Measurements from ENCODE around the gene KIF21B. TPM values are rescaled to one million over a fixed set of nuclear protein-coding genes. Genes with fewer than 3 reads are reported as not detected.
A peak's percentile ranks its signal among the peaks of the same experiment; 100 is the strongest.

KIF21B gene
- total and polyA plus RNA-seq, 3 experiments from 2014 or later = 9.9 to 37.6 (median 37.5) TPM

DNA sequence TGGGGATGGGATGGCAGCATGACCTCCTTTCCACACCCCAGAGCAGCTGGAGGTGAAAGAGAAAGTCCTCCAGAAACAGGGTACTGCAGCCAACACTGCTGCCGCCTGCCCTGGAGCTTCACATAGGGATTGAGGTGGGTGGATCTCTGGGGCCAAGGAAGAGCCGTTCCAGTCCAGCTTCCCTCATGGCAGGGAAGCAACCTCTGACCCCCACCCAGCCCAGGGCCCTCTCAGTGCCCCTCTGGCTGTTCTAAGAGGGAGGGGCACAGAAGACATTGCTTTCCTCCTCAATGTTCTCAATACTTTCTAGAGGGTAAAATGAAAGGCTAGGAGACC lies 5.7 kb downstream of the KIF21B start:
- CTCF ChIA-PET = interaction anchor here (2.3 to 7.0 kb wide), 2 partner anchors 25 to 38 kb away, joined by 10 to 63 read pairs; no protein-coding TSS in a partner anchor
- Mint-ChIP-seq H3K9me3 (no peaks in the 10 kb centered on the region), H3K4me1 (peaks cover 87 to 100% (median 95%) of the 10 kb centered on the region in 3 donors), H3K27me3 (no peaks in the 10 kb centered on the region), H3K4me3 (peak overlapping the region in 6 of 7 donors; percentile 24 to 65 (median 52)), H3K36me3 (peaks cover 0 to 29% (median 2%) of the 10 kb centered on the region in 3 donors), H3K27ac (peak overlapping the region; percentile 71 to 100 (median 90))
- H3K36me3 ChIP-seq (ENCODE audit: insufficient read depth, low read length) = no peaks in the 10 kb centered on the region
- no peaks in the 10 kb centered on the region for H3K9me3 ChIP-seq (ENCODE audit: low read length)
- DNase-seq = no peak
- peaks cover 92% of the 10 kb centered on the region for H3K4me1 ChIP-seq (ENCODE audit: insufficient read depth, low read length)
- POLR2A ChIA-PET = no interaction called here
- no peaks in the 10 kb centered on the region for H3K27me3 ChIP-seq (ENCODE audit: insufficient read depth, low read length, poor library complexity, severe bottlenecking)
- H3K4me3 ChIP-seq (ENCODE audit: low read length) = no peak overlapping the region
- no peak overlapping the region for H3K27ac ChIP-seq (ENCODE audit: low read depth, low read length)

DNA sequence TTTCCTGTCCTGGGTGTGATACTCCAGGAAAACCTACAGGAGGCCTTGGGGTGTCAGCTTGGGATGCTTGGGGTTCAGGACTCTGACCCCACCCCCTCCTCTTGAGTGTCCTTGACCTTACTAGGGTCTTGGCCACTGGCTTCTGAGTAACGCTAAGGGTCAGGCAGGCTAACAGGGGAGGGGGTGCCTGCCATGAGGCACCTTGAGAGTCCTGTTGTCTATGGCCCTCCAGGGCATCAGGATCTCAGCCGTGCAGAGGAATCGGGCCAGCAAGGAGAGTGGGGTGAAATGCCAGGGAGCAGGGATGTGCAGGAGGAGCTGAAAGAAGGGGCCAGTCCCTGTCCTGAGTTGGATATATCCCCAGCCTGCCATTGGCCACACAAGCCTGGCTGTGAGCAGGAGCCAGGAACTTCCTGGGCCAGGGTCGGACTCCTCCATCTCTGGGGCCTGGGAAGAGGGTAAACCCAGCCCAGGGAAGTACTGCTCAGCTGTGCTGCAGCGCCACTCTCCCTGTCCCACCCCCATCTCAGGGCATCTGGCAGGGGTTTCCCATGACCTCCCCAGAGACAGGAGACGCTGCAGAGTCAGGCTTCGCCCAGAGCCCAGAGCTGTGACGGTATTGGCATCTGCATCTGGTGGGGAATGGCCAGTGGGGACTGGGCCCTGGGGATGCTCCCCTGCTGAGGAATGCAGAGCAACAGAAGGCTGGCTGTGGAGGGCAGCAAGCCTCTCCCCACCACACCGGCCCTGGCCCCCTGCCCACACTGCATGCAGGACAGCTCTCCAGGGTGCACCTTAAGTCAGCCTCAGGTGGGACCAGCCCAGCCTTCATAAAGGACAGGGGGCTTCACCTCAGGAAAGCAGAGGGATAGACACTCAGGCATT lies 6.3 kb downstream of the KIF21B start:
- peaks cover 99% of the 10 kb centered on the region for H3K4me1 ChIP-seq (ENCODE audit: insufficient read depth, low read length)
- no peak for DNase-seq
- ChIA-PET POLR2A (no interaction called here), CTCF (interaction anchor here (1.7 to 7.0 kb wide), 5 partner anchors 21 to 45 kb away, joined by 4 to 63 read pairs (median 15); no protein-coding TSS in a partner anchor)
- H3K36me3 ChIP-seq (ENCODE audit: insufficient read depth, low read length) = no peaks in the 10 kb centered on the region
- H3K9me3 ChIP-seq (ENCODE audit: low read length) = no peaks in the 10 kb centered on the region
- Mint-ChIP-seq H3K4me1 (peaks cover 87 to 100% (median 95%) of the 10 kb centered on the region in 3 donors), H3K36me3 (peaks cover 0 to 27% (median 2%) of the 10 kb centered on the region in 3 donors), H3K27me3 (no peaks in the 10 kb centered on the region), H3K27ac (peak overlapping the region in 7 of 8 donors; percentile 77 to 100 (median 90)), H3K9me3 (no peaks in the 10 kb centered on the region), H3K4me3 (peak overlapping the region in 3 of 7 donors; percentile 55 to 61 (median 57))
- H3K27me3 ChIP-seq (ENCODE audit: insufficient read depth, low read length, poor library complexity, severe bottlenecking) = no peaks in the 10 kb centered on the region
- H3K27ac ChIP-seq (ENCODE audit: low read depth, low read length) = no peak overlapping the region
- no peak overlapping the region for H3K4me3 ChIP-seq (ENCODE audit: low read length)

DNA sequence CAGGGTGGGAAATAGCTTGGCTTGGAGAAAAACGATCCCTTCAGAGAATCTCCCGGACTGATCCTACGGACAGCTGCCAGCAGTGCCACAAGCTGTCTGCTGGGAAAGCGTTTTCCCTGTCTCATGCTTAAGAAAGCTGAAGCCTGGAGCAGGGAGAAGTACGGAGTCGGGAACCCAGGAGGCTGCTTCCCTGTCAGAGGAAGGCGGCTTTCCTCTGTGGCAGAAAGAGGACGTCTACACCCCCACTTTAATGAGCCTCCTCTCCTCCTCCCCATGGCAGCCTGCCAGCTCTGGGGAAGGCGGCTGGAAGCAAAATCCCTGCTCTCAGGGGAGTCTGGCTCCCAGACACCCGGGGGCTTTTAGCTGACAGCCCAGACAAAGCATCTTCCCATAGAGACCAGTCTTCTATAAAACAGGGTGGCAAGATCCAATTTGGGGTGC lies 7.3 kb downstream of the KIF21B start:
- Mint-ChIP-seq H3K4me1 (peaks cover 87 to 100% (median 95%) of the 10 kb centered on the region in 3 donors), H3K9me3 (no peaks in the 10 kb centered on the region), H3K27ac (peak overlapping the region in 6 of 8 donors; percentile 71 to 90 (median 85)), H3K27me3 (no peaks in the 10 kb centered on the region), H3K36me3 (peaks cover 0 to 30% (median 2%) of the 10 kb centered on the region in 3 donors), H3K4me3 (peak overlapping the region in 4 of 7 donors; percentile 10 to 83 (median 47))
- Histone ChIP-seq H3K36me3 (ENCODE audit: insufficient read depth, low read length) (no peaks in the 10 kb centered on the region), H3K27me3 (ENCODE audit: insufficient read depth, low read length, poor library complexity, severe bottlenecking) (no peaks in the 10 kb centered on the region), H3K27ac (ENCODE audit: low read depth, low read length) (peak overlapping the region; percentile 20), H3K9me3 (ENCODE audit: low read length) (no peaks in the 10 kb centered on the region), H3K4me1 (ENCODE audit: insufficient read depth, low read length) (peaks cover 99% of the 10 kb centered on the region), H3K4me3 (ENCODE audit: low read length) (no peak overlapping the region)
- CTCF ChIA-PET = interaction anchor here (1.7 to 3.0 kb wide), 5 partner anchors 20 to 44 kb away, joined by 4 to 16 read pairs (median 9); no protein-coding TSS in a partner anchor
- POLR2A ChIA-PET = no interaction called here
- DNase-seq = no peak

- Histone ChIP-seq H3K4me3 (ENCODE audit: low read length) (no peak overlapping the region), H3K27me3 (ENCODE audit: insufficient read depth, low read length, poor library complexity, severe bottlenecking) (no peaks in the 10 kb centered on the region), H3K4me1 (ENCODE audit: insufficient read depth, low read length) (peaks cover 99% of the 10 kb centered on the region), H3K9me3 (ENCODE audit: low read length) (no peaks in the 10 kb centered on the region), H3K27ac (ENCODE audit: low read depth, low read length) (peak overlapping the region; percentile 20), H3K36me3 (ENCODE audit: insufficient read depth, low read length) (no peaks in the 10 kb centered on the region)
- CTCF ChIA-PET = interaction anchor here (1.7 to 3.0 kb wide), 5 partner anchors 20 to 44 kb away, joined by 4 to 16 read pairs (median 9); no protein-coding TSS in a partner anchor
- POLR2A ChIA-PET = no interaction called here
- peak overlapping the region; percentile 68 to 90 (median 78) for H3K27ac Mint-ChIP-seq
- peaks cover 85 to 99% (median 91%) of the 10 kb centered on the region in 3 donors for H3K4me1 Mint-ChIP-seq
- no peaks in the 10 kb centered on the region for H3K27me3 Mint-ChIP-seq
- H3K9me3 Mint-ChIP-seq = no peaks in the 10 kb centered on the region
- H3K36me3 Mint-ChIP-seq = peaks cover 0 to 30% (median 2%) of the 10 kb centered on the region in 3 donors
- no peak for DNase-seq
- peak overlapping the region in 5 of 7 donors; percentile 10 to 83 (median 51) for H3K4me3 Mint-ChIP-seq
These were observed 7.9 kb downstream of the KIF21B start for GRCh38 chr1:201015551-201016091.

GRCh38 chr1:201014816-201015200 lies 8.7 kb downstream of the KIF21B start:
- Mint-ChIP-seq H3K36me3 (peaks cover 0 to 35% (median 2%) of the 10 kb centered on the region in 3 donors), H3K4me3 (no peak overlapping the region), H3K4me1 (peaks cover 81 to 99% (median 88%) of the 10 kb centered on the region in 3 donors), H3K27ac (peak overlapping the region in 7 of 8 donors; percentile 5 to 90 (median 51)), H3K9me3 (no peaks in the 10 kb centered on the region), H3K27me3 (no peaks in the 10 kb centered on the region)
- ChIA-PET POLR2A (no interaction called here), CTCF (interaction anchor here (1.1 to 3.0 kb wide), 5 partner anchors 12 to 43 kb away, joined by 3 to 16 read pairs (median 9); no protein-coding TSS in a partner anchor)
- Histone ChIP-seq H3K27ac (ENCODE audit: low read depth, low read length) (no peak overlapping the region), H3K4me3 (ENCODE audit: low read length) (no peak overlapping the region), H3K27me3 (ENCODE audit: insufficient read depth, low read length, poor library complexity, severe bottlenecking) (no peaks in the 10 kb centered on the region), H3K9me3 (ENCODE audit: low read length) (no peaks in the 10 kb centered on the region), H3K4me1 (ENCODE audit: insufficient read depth, low read length) (peaks cover 99% of the 10 kb centered on the region), H3K36me3 (ENCODE audit: insufficient read depth, low read length) (no peaks in the 10 kb centered on the region)
- no peak for DNase-seq

DNA sequence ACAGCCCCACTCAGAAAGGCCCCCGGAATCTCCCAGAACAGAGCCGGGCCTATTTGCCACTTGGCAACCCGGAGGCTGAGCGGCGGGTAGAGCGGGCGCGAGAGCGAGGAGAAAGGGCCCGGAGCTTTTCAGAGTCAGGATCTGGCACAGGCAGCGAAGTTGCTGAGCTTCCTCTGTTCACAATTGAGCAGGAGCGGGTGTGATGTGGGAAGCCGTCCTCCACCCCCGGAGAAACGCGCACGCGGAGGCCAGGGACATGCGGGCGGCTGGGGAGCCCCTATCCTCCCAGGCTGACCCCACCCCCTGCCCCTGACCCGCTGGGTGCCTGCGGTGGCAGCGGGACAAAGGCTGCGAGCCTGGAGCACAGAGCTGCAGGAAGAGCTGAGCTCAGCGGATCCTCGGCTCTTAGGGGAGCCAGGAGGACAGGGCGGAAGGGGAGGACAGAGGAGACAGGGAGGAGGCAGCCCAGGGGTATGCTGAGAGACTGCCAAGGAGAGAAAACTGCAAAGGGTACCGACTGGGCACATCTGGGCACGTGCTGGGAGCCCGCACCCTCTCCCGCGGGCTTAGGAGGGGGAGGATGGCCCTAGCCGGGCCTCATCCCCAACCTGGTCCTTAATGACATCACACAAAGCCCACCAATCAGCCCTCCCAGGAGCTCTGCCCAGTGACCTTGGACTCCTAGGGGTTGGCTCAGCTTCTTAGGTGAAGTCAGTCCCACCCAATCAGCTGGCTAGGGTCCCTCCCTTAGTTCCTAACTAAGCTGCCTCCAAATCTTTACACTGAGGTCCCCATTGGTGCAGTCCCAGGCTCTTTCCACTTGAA lies 9.3 kb downstream of the KIF21B start:
- ChIA-PET POLR2A (no interaction called here), CTCF (interaction anchor here (1.1 to 3.0 kb wide), 5 partner anchors 12 to 42 kb away, joined by 3 to 16 read pairs (median 9); no protein-coding TSS in a partner anchor)
- H3K4me3 Mint-ChIP-seq = no peak overlapping the region
- H3K27ac ChIP-seq (ENCODE audit: low read depth, low read length) = no peak overlapping the region
- no peak overlapping the region for H3K4me3 ChIP-seq (ENCODE audit: low read length)
- H3K36me3 Mint-ChIP-seq = peaks cover 0 to 39% (median 4%) of the 10 kb centered on the region in 3 donors
- no peaks in the 10 kb centered on the region for H3K9me3 Mint-ChIP-seq
- DNase-seq = no peak
- H3K36me3 ChIP-seq (ENCODE audit: insufficient read depth, low read length) = no peaks in the 10 kb centered on the region
- H3K4me1 ChIP-seq (ENCODE audit: insufficient read depth, low read length) = peaks cover 98% of the 10 kb centered on the region
- peaks cover 81 to 99% (median 88%) of the 10 kb centered on the region in 3 donors for H3K4me1 Mint-ChIP-seq
- H3K27me3 Mint-ChIP-seq = no peaks in the 10 kb centered on the region
- no peaks in the 10 kb centered on the region for H3K9me3 ChIP-seq (ENCODE audit: low read length)
- no peaks in the 10 kb centered on the region for H3K27me3 ChIP-seq (ENCODE audit: insufficient read depth, low read length, poor library complexity, severe bottlenecking)
- H3K27ac Mint-ChIP-seq = peak overlapping the region; percentile 5 to 90 (median 50)

DNA sequence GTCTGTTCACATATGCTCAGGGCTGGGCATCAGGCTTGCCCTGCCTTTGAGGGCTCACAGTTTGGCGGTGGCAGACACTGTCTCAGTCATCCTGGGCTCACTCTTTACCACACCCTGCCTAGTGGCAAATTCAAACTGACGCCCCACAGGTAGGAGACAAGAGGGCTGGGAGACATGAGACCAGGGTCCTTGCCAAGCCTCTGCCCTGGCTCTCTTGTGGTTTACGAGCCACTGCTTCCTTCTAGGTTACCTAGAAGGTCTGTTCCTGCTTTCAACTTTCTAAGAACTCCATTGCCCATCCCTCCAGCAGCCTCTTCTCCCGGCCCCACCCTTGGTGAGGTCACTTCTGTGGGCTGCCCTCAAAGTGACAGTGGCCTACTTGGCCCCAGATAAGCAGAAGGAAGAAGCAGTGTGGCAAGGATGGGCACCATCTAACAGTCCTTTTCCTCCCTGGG lies 10.5 kb downstream of the KIF21B start:
- Mint-ChIP-seq H3K4me1 (peaks cover 80 to 99% (median 83%) of the 10 kb centered on the region in 3 donors), H3K9me3 (no peaks in the 10 kb centered on the region), H3K27ac (peak overlapping the region; percentile 41 to 85 (median 66)), H3K27me3 (no peaks in the 10 kb centered on the region), H3K36me3 (peaks cover 0 to 46% (median 3%) of the 10 kb centered on the region in 3 donors), H3K4me3 (peak overlapping the region in 5 of 7 donors; percentile 23 to 58 (median 50))
- no peaks in the 10 kb centered on the region for H3K9me3 ChIP-seq (ENCODE audit: low read length)
- no peak overlapping the region for H3K4me3 ChIP-seq (ENCODE audit: low read length)
- H3K27me3 ChIP-seq (ENCODE audit: insufficient read depth, low read length, poor library complexity, severe bottlenecking) = no peaks in the 10 kb centered on the region
- H3K36me3 ChIP-seq (ENCODE audit: insufficient read depth, low read length) = no peaks in the 10 kb centered on the region
- no peak overlapping the region for H3K27ac ChIP-seq (ENCODE audit: low read depth, low read length)
- CTCF ChIA-PET = interaction anchor here (1.5 kb wide), 1 partner anchor 41 kb away, joined by 5 read pairs; no protein-coding TSS in a partner anchor
- no peak for DNase-seq
- POLR2A ChIA-PET = no interaction called here
- peaks cover 98% of the 10 kb centered on the region for H3K4me1 ChIP-seq (ENCODE audit: insufficient read depth, low read length)
